ENCODE measurements around the gene TUG1. TPM values are rescaled to one million over a fixed set of nuclear protein-coding genes. Genes with fewer than 3 reads are reported as not detected.

Gene TUG1
- total RNA-seq, 4 donors from 2014 or later, result 14.3 to 23.9 (median 15.8) TPM

DNA sequence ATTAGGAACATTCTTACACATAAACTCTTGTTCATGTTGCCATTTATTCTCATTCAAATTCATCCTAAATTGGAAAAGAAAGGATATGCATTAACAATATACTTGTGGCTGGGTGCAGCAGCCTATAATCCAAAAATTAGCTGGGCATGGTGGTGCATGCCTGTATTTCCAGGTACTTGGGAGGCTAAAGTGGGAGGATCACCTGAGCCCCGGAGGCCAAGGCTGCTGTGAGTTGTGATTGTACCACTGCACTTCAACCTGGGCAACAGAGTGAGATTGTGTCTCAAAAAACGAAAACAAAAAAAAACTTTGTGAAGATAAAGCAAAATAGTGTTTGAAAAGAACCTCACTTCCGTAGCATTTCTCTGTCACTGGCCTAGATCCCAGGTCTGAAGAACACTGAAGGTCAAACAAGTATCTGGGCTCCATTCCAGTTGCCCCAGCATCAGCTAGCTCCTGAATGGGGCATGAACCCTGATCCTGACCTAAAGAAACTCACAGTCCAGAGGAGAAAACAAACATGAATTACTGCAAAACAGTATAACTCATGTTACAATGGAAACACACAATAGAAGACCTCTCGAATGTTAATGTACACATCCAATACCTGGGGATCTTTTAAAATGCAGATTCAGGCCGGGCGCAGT, 32.2 kb downstream of the TUG1 start:
- no peaks in the 10 kb centered on the region for H3K36me3 ChIP-seq
- H3K27me3 ChIP-seq, result no peaks in the 10 kb centered on the region
- no peak for ATAC-seq
- H3K9me3 ChIP-seq, result no peaks in the 10 kb centered on the region
- TF ChIP-seq POLR2A (IDR thresholded peaks at IDR 0.05), result no peak
- TF ChIP-seq, protein P1, sequence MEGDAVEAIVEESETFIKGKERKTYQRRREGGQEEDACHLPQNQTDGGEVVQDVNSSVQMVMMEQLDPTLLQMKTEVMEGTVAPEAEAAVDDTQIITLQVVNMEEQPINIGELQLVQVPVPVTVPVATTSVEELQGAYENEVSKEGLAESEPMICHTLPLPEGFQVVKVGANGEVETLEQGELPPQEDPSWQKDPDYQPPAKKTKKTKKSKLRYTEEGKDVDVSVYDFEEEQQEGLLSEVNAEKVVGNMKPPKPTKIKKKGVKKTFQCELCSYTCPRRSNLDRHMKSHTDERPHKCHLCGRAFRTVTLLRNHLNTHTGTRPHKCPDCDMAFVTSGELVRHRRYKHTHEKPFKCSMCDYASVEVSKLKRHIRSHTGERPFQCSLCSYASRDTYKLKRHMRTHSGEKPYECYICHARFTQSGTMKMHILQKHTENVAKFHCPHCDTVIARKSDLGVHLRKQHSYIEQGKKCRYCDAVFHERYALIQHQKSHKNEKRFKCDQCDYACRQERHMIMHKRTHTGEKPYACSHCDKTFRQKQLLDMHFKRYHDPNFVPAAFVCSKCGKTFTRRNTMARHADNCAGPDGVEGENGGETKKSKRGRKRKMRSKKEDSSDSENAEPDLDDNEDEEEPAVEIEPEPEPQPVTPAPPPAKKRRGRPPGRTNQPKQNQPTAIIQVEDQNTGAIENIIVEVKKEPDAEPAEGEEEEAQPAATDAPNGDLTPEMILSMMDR (IDR thresholded peaks at IDR 0.05 in 4 of 5, conservative IDR thresholded peaks at IDR 0.05 in 1 of 5), result no peak
- H3K27ac ChIP-seq, result no peak overlapping the region
- in situ Hi-C loops (cut with MboI; ENCODE audit: low sequenced_read_pairs in 4 of 4), result loop anchor here in 1 of 4 donors (10.0 kb wide), 1 partner anchor 64 kb away; no protein-coding TSS in a partner anchor
- no peaks in the 10 kb centered on the region for H3K4me1 ChIP-seq
- H3K4me3 ChIP-seq, result no peak overlapping the region
- intact Hi-C loops (cut with DNase I; ENCODE audit: low total_unique reads), result no loop called here
- DNase-seq, result no peak

DNA sequence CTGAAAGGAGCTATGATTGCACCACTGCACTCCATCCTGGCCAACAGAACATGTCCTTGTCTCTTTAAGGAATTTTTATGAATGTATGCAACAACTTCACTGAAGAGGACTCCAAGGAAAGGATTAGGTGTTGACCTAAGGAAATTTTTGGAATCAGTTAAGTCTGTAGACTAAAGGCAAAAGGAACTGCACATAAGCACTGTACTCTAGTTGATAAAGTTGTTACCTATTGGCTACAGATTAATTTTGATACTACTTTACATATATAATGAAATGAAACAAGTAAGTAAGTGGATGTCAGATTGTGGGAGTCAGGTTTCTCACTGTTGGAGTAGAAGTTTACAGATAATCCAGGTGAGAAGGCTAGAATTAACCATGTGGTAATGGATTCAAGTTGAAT, 36.5 kb downstream of the TUG1 start:
- intact Hi-C loops (cut with DNase I; ENCODE audit: low total_unique reads), result no loop called here
- in situ Hi-C loops (cut with MboI; ENCODE audit: low sequenced_read_pairs in 4 of 4), result loop anchor here in 1 of 4 donors (10.0 kb wide), 1 partner anchor 59 kb away; no protein-coding TSS in a partner anchor
- DNase-seq (no peak), ATAC-seq (no peak)
- Histone ChIP-seq H3K4me1 (no peaks in the 10 kb centered on the region), H3K27me3 (no peaks in the 10 kb centered on the region), H3K27ac (no peak overlapping the region), H3K36me3 (no peaks in the 10 kb centered on the region), H3K4me3 (no peak overlapping the region), H3K9me3 (no peaks in the 10 kb centered on the region)
- no peak for TF ChIP-seq POLR2A (IDR thresholded peaks at IDR 0.05)
- TF ChIP-seq, protein P1 (IDR thresholded peaks at IDR 0.05 in 4 of 5, conservative IDR thresholded peaks at IDR 0.05 in 1 of 5), result no peak

DNA sequence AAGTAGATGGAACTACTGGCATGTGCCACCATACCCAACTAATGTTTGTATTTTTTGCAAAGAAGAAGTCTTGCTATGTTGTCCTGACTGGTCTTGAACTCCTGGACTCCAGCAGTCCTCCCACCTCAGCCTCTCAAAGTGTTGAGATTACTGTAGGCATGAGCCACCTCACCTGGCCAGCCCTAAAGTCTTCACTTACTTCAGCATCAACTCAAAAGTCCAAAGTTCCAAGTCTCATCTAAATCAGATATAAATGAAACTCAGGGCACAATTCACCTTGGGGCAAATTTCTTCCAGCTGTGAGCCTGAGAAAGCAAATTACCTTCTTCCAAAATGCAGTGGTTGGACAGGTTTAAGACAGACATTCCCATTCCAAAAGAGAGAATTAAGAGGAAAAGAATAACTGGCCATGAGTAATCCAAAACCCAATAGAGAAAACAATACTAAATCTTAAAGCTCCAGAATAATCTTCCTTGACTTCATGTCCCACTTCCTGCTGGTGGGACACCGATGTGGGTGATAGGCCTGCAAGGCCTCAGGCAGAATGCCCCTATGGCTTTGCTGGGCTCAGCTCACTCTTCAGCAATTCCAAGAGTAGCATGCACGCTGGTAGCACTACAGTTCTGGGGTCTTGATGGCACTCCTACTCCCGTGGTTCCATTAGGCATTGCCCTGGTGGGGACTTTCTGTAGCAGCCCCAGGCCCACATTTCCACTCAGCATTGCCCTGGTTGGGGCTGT, 50.3 kb downstream of the TUG1 start:
- Histone ChIP-seq H3K4me1 (no peaks in the 10 kb centered on the region), H3K4me3 (no peak overlapping the region), H3K36me3 (no peaks in the 10 kb centered on the region), H3K27ac (no peak overlapping the region), H3K9me3 (no peaks in the 10 kb centered on the region), H3K27me3 (no peaks in the 10 kb centered on the region)
- TF ChIP-seq POLR2A (IDR thresholded peaks at IDR 0.05), result no peak
- TF ChIP-seq, protein P1 (IDR thresholded peaks at IDR 0.05 in 4 of 5, conservative IDR thresholded peaks at IDR 0.05 in 1 of 5), result no peak
- in situ Hi-C loops (cut with MboI; ENCODE audit: low sequenced_read_pairs in 4 of 4), result no loop called here
- DNase-seq, result no peak
- no peak for ATAC-seq
- intact Hi-C loops (cut with DNase I; ENCODE audit: low total_unique reads), result no loop called here

DNA sequence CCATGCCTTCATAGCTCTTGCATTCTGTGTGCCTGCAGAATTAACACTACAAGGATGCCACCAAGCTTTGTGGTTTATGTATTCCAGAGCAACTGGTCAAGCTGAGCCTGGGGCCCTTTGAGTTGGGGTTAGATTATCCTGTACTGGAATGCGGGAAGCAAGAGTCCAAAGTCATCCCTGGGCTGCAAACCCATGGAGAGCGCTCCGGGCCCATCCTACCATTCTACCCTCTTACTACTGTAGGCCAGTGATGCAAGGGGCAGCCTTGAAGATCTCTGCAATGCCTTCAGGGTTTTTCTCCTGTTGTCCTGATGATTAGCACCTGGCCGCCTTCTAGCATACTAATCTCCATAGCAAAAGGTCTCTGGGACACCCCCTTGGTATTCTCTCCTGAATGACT, 51.3 kb downstream of the TUG1 start:
- Histone ChIP-seq H3K27ac (no peak overlapping the region), H3K4me3 (no peak overlapping the region), H3K27me3 (no peaks in the 10 kb centered on the region), H3K36me3 (no peaks in the 10 kb centered on the region), H3K4me1 (no peaks in the 10 kb centered on the region), H3K9me3 (no peaks in the 10 kb centered on the region)
- intact Hi-C loops (cut with DNase I; ENCODE audit: low total_unique reads) (no loop called here), in situ Hi-C loops (cut with MboI; ENCODE audit: low sequenced_read_pairs in 4 of 4) (no loop called here)
- TF ChIP-seq, protein P1 (IDR thresholded peaks at IDR 0.05 in 4 of 5, conservative IDR thresholded peaks at IDR 0.05 in 1 of 5), result no peak
- no peak for TF ChIP-seq POLR2A (IDR thresholded peaks at IDR 0.05)
- no peak for DNase-seq
- no peak for ATAC-seq

Data from gastrocnemius medialis (tissue), 4 donors.